Esophagus squamous epithelium (tissue), 5 donors: ENCODE measurements around the gene PNKD. TPM values are rescaled to one million over a fixed set of nuclear protein-coding genes. Genes with fewer than 3 reads are reported as not detected.

Experiments used
- DNase-seq: peaks from one replicate; lab custom pipeline; 2025; lab: John Stamatoyannopoulos, UW
- H3K27ac ChIP-seq, 4 donors: fragments of 200-600 bp; sonication (generic); one replicate each; pipeline ENCODE4 v1.5.1; 2016 to 2019; ENCODE audit warnings: mild to moderate bottlenecking in 1 of 4
- H3K27me3 ChIP-seq, 4 donors: fragments of 200-600 bp; sonication (generic); 1 replicate in 3 of 4; 2 replicates in 1 of 4; pipeline versions ENCODE4 v1.5.1 to v1.6.0; 2017 to 2021; ENCODE audit warnings: antibody characterized with exemption in 1 of 4
- H3K36me3 ChIP-seq, 3 donors: fragments of 200-600 bp; sonication (generic); one replicate each; pipeline ENCODE4 v1.5.1; 2016 to 2019
- H3K4me1 ChIP-seq, 3 donors: fragments of 200-600 bp; sonication (generic); one replicate each; pipeline ENCODE4 v1.5.1; 2017 to 2019
- H3K4me3 ChIP-seq, 4 donors: fragments of 200-600 bp; sonication (generic); 1 replicate in 3 of 4; 2 replicates in 1 of 4; pipeline ENCODE4 v1.5.1; 2016 to 2019; ENCODE audit warnings: mild to moderate bottlenecking in 2 of 4, moderate library complexity in 1 of 4
- H3K9me3 ChIP-seq, 3 donors: fragments of 200-600 bp; sonication (generic); one replicate each; pipeline ENCODE4 v1.5.1; 2016 to 2019
- POLR2A ChIP-seq, 4 donors: fragments of 450-650 bp; IDR thresholded peaks; one replicate each; pipeline ENCODE4 v1.6.1; 2017; ENCODE audit warnings: antibody characterized with exemption in 4 of 4, mild to moderate bottlenecking in 4 of 4, moderate library complexity in 3 of 4
- WGBS, 2 donors: methylation state at CpG; one replicate each; pipeline ENCODE4 v1.1.5; 2018; 5-methylcytosine and 5-hydroxymethylcytosine counted together
- intact Hi-C: fragments of 100-400 bp; cut with DNase I; formaldehyde crosslinking; loops from one replicate; pipeline ENCODE4 v1.15.0; 2022
- total RNA-seq, 4 donors: library from RNA; depleted of rRNA; stranded (reverse); fragments of >200 nt; gene quantifications; one replicate each; pipeline ENCODE4 v1.1.0, GENCODE V29; 2016
- TF ChIP-seq, protein P1 (sequence below), 6 experiments: fragments of 450-650 bp in 4 of 6; fragments of 200-600 bp in 2 of 6; sonication (generic) in 2 of 6; IDR thresholded peaks; one replicate each; pipeline ENCODE4 v1.5.1; 2016 to 2019; ENCODE audit warnings: antibody characterized with exemption in 6 of 6, mild to moderate bottlenecking in 4 of 6, moderate library complexity in 4 of 6
- donor health status: DM: yes; HTN: yes; CAD: no.

The PNKD gene
- total RNA-seq, 4 donors from 2014 or later: 19.7 to 34.3 (median 28.0) TPM

DNA sequence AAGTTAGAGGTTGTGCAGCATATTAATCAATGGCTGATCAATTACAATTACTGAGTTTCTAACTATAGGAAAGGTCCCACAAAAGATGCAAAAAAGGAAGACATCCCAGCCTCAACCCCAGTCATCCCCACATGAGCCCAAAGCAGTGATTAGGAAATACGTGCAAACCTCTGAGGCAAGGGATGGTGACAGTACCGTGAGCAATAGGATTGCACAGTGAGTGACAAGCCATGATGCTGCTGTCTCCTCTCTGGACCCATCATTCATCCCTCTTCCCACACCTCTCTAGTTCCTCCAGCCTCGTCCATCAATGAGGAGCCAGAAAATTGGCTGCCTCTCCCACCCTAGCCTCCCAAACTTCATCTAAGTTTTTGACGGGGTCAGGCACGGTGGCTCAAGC lies 107.7 kb downstream of the PNKD start:
- intact Hi-C loops: no loop called here

DNA sequence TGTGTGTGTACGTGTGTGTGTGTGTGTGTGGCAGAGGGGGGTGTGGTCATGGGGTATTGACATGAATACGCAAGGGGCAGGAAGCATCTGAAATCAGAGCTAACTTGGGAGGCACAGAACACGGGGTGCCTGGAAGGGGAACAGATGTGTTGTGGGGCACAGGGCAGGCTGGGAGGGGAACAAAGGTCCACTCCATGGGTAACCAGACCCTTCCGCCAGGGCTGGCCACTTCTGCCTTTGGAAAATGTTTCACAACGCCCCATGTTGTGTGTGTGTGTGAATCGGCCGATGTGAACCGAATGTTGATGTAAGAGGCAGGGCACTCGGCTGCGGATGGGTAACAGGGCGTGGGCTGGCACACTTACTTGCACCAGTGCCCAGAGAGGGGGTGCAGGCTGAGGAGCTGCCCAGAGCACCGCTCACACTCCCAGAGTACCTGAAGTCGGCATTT lies 111.6 kb downstream of the PNKD start, which contains the start of gene SLC11A1:
TSS of gene SLC11A1 (plus strand) at position 358 of the 451 bp plus-strand sequence. CDS start 96 bp downstream, outside the sequence.
- TF ChIP-seq, protein P1, sequence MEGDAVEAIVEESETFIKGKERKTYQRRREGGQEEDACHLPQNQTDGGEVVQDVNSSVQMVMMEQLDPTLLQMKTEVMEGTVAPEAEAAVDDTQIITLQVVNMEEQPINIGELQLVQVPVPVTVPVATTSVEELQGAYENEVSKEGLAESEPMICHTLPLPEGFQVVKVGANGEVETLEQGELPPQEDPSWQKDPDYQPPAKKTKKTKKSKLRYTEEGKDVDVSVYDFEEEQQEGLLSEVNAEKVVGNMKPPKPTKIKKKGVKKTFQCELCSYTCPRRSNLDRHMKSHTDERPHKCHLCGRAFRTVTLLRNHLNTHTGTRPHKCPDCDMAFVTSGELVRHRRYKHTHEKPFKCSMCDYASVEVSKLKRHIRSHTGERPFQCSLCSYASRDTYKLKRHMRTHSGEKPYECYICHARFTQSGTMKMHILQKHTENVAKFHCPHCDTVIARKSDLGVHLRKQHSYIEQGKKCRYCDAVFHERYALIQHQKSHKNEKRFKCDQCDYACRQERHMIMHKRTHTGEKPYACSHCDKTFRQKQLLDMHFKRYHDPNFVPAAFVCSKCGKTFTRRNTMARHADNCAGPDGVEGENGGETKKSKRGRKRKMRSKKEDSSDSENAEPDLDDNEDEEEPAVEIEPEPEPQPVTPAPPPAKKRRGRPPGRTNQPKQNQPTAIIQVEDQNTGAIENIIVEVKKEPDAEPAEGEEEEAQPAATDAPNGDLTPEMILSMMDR (IDR thresholded peaks at IDR 0.05): no peak
- TF ChIP-seq POLR2A (IDR thresholded peaks at IDR 0.05): peak in 2 of 4 donors; percentile 56 to 57
- Histone ChIP-seq H3K4me3 (peak within 1 kb of the TSS in 2 of 4 donors; percentile 19 to 39), H3K27me3 (no peaks in the 10 kb centered on the region), H3K36me3 (no peaks in the 10 kb centered on the region), H3K4me1 (peaks cover 5 to 34% (median 13%) of the 10 kb centered on the region in 3 donors), H3K9me3 (no peaks in the 10 kb centered on the region), H3K27ac (peak within 1 kb of the TSS in 2 of 4 donors; percentile 61 to 80)
- DNase-seq: no peak
- intact Hi-C loops: no loop called here
- WGBS, 2 donors: 32 to 53% methylated on average over 9 to 13 of the region's 13 CpGs

More for the DNA sequence above, 107.7 kb downstream of the PNKD start:
- Histone ChIP-seq H3K36me3 (no peaks in the 10 kb centered on the region), H3K4me1 (peaks cover 0 to 23% (median 4%) of the 10 kb centered on the region in 3 donors), H3K27me3 (no peaks in the 10 kb centered on the region), H3K9me3 (no peaks in the 10 kb centered on the region), H3K27ac (no peak overlapping the region), H3K4me3 (no peak overlapping the region)
- no peak for DNase-seq
- WGBS, 2 donors: 79 to 85% methylated on average over 3 to 5 of the region's 5 CpGs
- TF ChIP-seq, protein P1 (IDR thresholded peaks at IDR 0.05): no peak
- no peak for TF ChIP-seq POLR2A (IDR thresholded peaks at IDR 0.05)

DNA sequence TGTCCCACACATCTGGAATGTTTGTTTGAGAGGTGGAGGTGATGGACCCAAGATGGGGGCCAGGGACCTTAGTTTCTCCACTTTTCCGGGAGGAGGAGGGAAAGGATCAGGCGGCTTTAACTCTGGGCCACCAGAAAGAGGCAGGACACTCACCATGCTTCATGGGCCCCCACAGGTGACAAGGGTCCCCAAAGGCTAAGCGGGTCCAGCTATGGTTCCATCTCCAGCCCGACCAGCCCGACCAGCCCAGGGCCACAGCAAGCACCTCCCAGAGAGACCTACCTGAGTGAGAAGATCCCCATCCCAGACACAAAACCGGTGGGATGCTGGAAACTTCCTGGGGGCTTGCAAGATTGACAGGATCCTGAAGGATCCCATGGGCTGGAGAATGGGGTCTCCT lies 112.5 kb downstream of the PNKD start:
- 94 to 100% methylated on average over 2 to 3 of the region's 6 CpGs for WGBS, 2 donors
- H3K4me1 ChIP-seq: peaks cover 9 to 43% (median 22%) of the 10 kb centered on the region in 3 donors
- DNase-seq: no peak
- no peaks in the 10 kb centered on the region for H3K9me3 ChIP-seq
- H3K4me3 ChIP-seq: peak overlapping the region in 2 of 4 donors; percentile 19 to 39
- no peaks in the 10 kb centered on the region for H3K36me3 ChIP-seq
- intact Hi-C loops: no loop called here
- no peaks in the 10 kb centered on the region for H3K27me3 ChIP-seq
- TF ChIP-seq, protein P1 (IDR thresholded peaks at IDR 0.05): no peak
- no peak for TF ChIP-seq POLR2A (IDR thresholded peaks at IDR 0.05)
- H3K27ac ChIP-seq: peak overlapping the region in 2 of 4 donors; percentile 61 to 80

DNA sequence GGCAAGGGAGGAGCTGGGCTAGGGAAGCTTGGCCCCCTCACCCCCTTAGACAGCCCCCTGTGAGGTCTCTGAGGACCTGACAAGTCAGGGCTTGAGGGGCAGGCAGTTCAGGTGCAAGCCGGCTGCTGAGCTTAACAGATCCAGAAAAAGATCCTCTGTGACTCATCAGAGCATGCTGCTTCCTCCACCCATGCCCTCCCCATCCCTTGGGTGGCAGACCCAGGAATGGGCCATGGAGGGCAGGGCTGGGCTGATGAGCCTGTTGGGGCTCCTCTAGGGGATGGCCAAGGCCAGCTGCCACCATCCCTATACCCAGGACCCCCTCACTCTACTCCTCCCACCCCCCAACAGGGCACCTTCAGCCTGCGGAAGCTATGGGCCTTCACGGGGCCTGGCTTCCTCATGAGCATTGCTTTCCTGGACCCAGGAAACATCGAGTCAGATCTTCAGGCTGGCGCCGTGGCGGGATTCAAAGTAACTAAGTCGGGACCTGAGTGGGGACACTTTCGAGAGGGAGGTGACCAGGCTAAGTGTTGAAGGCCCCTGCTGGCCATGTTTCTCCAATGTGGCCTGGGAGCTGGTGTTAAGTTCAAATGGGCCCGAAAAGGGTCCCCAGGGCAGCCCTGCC lies 113.7 kb downstream of the PNKD start:
- peaks cover 12 to 46% (median 25%) of the 10 kb centered on the region in 3 donors for H3K4me1 ChIP-seq
- peak overlapping the region; percentile 28 to 62 (median 55) for H3K27ac ChIP-seq
- WGBS, 2 donors: 63 to 67% methylated on average over 2 to 9 of the region's 10 CpGs
- no peaks in the 10 kb centered on the region for H3K27me3 ChIP-seq
- no peaks in the 10 kb centered on the region for H3K9me3 ChIP-seq
- peak overlapping the region in 2 of 4 donors; percentile 19 to 21 for H3K4me3 ChIP-seq
- no peak for DNase-seq
- peak in 1 of 4 donors; percentile 6 for TF ChIP-seq POLR2A (IDR thresholded peaks at IDR 0.05)
- TF ChIP-seq, protein P1 (IDR thresholded peaks at IDR 0.05): no peak
- intact Hi-C loops: no loop called here
- H3K36me3 ChIP-seq: no peaks in the 10 kb centered on the region

DNA sequence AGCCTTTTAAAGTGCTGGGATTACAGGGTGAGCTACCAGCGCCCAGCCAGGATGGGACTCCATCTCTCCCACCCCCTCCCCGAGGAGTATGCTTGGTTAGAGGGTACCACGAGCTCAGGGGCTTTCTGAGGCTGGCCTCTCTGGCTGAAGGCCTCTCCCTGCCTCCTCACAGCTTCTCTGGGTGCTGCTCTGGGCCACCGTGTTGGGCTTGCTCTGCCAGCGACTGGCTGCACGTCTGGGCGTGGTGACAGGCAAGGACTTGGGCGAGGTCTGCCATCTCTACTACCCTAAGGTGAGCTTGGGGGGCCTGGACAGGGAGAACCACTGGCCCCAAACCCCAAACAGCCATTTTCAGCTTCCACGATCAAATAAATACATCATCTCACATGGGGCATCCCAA lies 114.7 kb downstream of the PNKD start:
- intact Hi-C loops: no loop called here
- Histone ChIP-seq H3K4me3 (no peak overlapping the region), H3K4me1 (peaks cover 12 to 46% (median 25%) of the 10 kb centered on the region in 3 donors), H3K27ac (no peak overlapping the region), H3K27me3 (no peaks in the 10 kb centered on the region), H3K9me3 (no peaks in the 10 kb centered on the region), H3K36me3 (no peaks in the 10 kb centered on the region)
- DNase-seq: no peak
- TF ChIP-seq, protein P1 (IDR thresholded peaks at IDR 0.05): no peak
- TF ChIP-seq POLR2A (IDR thresholded peaks at IDR 0.05): no peak
- 79 to 83% methylated on average over 1 to 3 of the region's 9 CpGs for WGBS, 2 donors
